GM19238 (cell line): Measurements from ENCODE around the gene EFNA4.

Source experiments
- DNase-seq: peaks from one replicate; pipeline ENCODE4 v3.0.0; 2011; ENCODE audit warnings: low spot score; ENCODE audit not compliant: insufficient read length

The EFNA4 gene

GRCh38 chr1:155033524-155033923, 30.0 kb upstream of the EFNA4 start, which contains the start of the genes DCST1 and DCST2:
TSS of gene DCST1 (plus strand) at chr1:155033824. CDS start at chr1:155034037, 213 bp downstream.
TSS of gene DCST2 (minus strand) at chr1:155033781. CDS start at chr1:155033701, 80 bp downstream.
- no peak for DNase-seq

DNA sequence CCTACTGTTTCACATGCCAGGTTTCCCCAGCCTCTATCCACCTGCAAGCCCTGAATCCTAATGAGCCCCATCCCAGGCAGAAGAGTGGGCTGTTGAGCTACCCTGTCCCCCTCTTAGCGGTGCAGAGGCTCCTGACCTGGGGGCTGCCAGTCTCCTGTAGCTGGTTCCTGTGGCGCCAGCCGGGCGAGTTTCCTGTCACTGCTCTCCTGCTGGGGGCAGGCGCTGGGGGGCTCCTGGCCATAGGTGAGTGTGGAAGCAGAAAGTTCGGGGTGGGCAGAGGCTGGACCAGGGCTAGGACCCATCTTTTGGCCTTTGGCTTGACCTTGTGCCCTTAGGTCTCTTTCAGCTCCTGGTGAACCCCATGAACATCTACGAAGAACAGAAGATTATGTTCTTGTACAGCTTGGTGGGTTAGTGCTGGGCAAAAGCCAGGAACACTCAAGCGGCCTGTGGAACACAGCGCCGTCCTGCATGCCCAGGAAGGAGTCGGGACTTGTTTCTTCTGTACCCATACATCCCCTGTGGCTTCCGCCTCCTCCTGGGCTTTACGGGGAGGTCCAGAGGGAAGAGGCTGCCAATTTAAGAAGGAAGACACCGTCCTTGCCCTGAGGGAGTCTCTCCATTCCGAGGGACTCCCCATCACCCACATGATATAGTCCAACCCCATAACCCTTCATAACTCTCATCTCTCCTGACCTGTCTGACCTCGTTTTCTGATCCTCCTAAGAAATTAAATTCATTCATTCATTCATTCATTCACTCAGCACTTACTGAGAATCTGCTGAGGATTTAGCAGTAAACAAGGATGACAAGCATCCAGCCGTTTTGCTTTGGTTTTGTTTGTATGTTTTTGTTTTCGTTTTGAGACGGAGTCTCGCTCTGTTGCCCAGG, 29.0 kb upstream of the EFNA4 start:
- DNase-seq: no peak

DNA sequence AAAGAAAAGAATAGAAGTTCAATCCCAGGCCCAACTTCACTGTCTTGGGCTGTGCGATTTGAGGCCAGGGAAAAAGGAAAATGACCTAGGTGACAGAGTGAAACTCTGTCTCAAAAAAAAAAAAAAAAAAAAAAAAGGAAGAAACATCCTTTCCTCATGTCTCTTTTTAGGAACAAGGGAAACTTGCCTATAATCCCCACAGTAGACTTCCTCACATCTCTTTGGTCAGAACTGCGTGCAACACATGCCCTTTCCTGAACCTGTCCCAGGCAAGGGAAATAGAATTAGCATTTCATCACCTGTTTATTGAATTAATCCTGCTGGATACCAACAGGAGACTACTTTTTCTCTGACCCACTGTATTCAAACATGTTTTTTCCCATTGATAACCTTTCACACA, 27.6 kb upstream of the EFNA4 start:
- no peak for DNase-seq

- no peak for DNase-seq
These were observed 26.5 kb upstream of the EFNA4 start for GRCh38 chr1:155037043-155037442.

DNA sequence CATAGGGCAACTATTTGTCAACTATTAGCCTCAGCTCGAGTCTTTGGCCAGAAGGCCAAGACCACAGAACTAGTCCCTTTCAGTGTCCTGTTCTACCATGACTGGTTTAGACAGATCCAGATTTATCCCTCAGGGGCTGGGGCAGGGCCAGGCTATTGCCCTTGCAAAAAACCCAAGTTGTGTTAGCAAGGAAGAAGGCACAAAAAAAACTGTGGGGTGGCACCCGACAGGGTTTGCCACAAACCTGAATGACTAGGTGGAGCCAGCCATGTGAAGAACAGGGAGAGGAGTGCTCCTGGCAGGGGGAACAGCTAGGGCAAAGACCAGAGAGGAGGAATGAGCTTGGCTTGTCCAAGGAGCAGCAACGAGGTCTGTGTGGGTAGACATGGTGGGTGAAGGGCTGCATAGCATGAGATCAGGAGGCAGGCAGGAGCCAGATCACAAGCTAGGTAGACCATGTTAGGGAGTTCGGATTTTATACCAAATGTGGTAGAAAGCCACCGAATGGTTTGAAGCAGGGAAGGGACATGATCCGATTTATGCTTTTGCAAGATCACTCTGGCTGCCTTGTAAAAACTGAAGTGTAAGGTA, 25.6 kb upstream of the EFNA4 start:
- DNase-seq: no peak

- no peak for DNase-seq
These were observed 24.8 kb upstream of the EFNA4 start for GRCh38 chr1:155038602-155039307.

GRCh38 chr1:155039308-155039669, 24.3 kb upstream of the EFNA4 start:
- DNase-seq: no peak

DNA sequence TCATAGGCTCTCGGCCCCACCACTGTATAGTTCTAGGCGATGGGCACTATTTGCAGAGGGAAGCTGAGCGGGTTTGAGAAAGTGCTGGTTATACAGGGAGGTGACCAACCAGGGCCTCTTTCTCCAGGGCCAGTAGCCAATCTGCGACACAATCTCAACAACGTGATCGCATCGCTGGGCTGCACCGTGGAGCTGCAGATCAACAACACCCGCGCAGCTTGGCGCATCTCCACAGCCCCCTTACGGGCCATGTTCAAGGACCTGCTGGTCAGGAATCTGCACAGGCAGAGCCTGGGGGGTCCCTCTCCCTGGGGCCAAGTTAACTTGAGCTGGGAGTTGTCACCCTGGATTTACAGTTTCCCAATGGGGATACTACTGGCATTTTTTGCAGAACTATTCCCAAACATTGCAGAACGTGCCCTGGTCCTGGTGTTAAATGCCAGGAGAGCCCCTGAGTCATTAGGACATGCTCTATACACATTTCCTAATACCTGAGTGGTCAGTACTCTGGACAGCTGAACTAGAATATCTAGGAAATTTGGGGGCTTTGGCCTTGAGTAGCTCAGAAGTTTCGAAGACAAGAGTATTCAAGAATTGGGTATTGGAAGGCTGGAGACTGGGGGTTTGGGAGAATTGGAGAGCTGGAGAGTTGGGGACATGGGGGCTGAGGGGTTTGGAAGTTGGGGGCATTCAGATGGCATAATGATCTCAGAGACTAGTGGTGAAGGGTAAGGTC, 23.0 kb upstream of the EFNA4 start:
- no peak for DNase-seq

- no peak for DNase-seq
These were observed 20.8 kb upstream of the EFNA4 start for GRCh38 chr1:155042789-155043188.

DNA sequence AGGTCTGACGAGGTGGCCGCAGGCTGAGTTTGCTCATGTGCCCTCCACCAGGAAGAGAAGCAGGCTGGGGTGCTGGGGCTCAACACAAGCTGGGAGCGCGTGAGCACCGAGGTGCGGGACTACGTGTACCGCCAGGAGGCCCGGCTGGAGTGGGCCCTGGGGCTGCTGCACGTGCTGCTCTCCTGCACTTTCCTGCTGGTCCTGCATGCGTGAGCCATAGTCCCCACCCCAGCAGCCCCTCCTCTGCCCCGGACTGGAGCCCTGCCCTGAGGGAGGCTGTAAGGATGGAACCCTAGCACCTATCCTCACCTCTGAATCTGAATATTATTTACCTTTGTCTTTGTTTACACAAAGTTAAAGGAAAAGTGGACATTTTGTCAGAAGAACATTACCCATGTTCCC, 20.2 kb upstream of the EFNA4 start:
- no peak for DNase-seq

GRCh38 chr1:155043793-155044192, 19.7 kb upstream of the EFNA4 start:
- no peak for DNase-seq

GRCh38 chr1:155044365-155044764, 19.2 kb upstream of the EFNA4 start:
- DNase-seq: no peak

DNA sequence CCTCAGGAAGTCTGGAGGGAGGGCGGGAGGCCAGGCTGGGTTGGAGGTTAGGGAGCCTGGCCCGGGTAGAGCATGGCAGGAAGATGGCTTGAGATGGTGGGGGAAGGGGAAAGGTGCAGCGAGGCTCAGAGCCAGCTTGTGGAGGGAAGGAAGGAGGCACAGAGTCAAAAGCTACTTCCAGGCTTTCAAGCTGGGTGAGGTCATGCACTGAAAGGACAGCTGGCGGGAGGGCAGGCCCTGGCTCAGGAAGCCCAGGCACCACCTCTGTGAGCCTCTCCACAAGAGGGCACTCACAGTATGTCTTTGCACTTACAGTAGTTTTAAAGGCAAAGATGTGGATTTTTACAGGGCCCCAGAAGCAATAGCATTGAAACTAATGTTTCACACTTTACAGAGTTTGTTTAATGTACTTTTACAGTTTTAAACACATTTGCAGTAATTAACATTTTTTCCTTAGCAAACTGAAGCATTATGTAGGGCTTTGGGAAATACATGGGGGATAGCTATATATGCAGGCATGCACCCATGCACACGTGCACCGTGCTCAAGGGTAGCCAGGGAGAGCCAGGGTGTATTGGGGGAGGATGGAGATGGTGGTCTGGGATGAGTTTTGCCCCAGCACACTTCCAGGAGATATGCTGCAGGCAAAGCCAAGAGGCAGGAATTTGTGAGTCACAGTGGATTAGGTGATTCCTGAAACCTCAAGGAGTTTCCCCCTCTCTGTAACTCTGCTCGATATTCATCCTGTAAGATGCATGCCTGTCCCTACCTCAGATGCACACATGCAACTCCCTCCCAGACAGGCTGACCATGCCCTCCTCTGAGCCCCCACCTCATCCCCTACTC, 18.5 kb upstream of the EFNA4 start:
- no peak for DNase-seq

- no peak for DNase-seq
These were observed 14.8 kb upstream of the EFNA4 start for GRCh38 chr1:155048449-155049334.

DNA sequence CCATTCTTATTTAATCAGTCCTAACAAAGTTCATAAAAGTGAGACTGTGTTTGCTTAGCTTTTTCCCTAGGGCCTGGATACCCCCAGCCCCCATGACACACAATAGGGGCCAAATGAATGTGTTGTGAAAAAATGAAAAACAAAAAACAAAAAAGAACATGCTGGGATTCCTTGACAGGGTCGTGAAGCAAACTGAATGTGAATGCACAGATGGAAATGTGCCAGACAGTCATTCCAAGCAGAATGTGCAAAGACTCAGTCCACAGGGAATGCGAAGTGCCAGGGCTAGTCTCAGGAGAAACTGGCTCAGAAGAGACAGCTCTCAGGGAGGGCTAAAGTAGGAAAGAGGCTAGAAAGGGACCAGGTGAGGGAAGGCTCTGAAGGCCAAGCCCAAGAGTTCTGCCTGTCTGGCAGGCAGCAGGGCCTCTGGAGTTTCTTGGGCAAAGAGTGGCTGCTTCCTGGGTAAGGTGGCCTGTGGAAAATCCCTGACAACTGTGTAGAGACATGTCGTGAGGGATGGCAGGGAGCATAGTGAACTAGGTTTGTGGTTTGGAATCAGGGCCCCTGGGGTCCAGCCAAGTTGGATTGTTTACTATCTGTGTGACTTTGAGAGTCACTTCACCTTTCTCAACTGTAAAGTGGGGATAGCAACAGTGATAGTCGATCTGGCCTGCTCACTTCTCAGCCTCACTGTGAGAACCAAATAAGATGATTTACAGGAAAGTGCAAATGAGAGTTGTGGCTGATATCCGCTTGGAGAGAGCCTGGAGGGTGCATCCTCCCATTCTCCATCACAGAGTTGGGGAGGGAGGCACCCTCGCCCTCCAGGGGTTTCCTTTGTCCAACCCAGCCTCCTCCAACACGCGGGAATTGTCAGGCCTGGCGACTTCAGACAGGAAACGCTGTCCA, 13.6 kb upstream of the EFNA4 start:
- DNase-seq: no peak

- DNase-seq: peak; percentile 99
These were observed 12.8 kb upstream of the EFNA4 start, which contains the start of gene ADAM15 for GRCh38 chr1:155050560-155051341. TSS of gene ADAM15 (plus strand) at chr1:155051316. CDS start at chr1:155051387, 71 bp downstream.

- no peak for DNase-seq
These were observed 12.2 kb upstream of the EFNA4 start for GRCh38 chr1:155051342-155051776.
